HFF-Myc (cell line): ENCODE measurements around the gene C3orf20.
"Not testable (repeated sequence)": the region's sequence is repeated elsewhere in the genome, so short reads cannot be mapped to it uniquely, and the experiment has no call there.

Experiments used
- DNase-seq: peaks from one replicate; pipeline ENCODE4 v3.0.0-alpha.2; 2011; ENCODE audit warnings: low read depth; ENCODE audit errors: extremely low read depth
- H3K4me3 ChIP-seq: replicated peaks from 2 replicates; pipeline ENCODE4 v1.5.1; 2011; ENCODE audit warnings: low read depth, mild to moderate bottlenecking, control low read depth, low read length
- TF ChIP-seq, protein P1 (sequence below): IDR thresholded peaks from 2 replicates; pipeline ENCODE4 v1.5.1; 2012; ENCODE audit warnings: mild to moderate bottlenecking, low read depth, low read length, control low read depth; ENCODE audit errors: missing control alignments

Gene C3orf20

DNA sequence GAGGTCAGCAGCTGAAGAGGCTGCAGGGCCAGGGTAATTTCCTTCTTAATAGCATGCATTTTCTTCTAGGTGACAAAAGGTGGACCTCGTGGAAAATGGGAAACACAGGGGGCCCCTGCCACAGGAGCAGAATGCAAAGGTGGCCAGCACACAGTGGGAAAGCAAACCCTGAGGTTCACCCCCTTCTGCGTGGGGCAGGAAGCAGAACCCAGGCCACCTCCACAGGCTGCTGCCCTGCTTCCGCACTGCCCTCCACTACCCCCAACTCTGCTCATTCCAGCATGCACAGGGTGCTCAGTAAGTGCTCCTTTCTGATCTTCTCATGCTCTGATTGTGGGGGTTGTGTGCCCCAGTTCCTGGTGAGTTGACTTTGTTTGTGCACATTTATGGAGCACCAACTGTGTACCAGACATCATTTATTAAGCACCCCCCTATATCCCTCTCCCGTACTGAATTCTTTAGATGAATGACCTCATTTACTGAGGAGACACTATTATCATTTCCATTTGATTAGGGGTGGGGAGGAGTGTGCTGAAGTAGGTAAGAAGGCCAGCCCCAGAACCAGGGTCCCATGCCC is 131.1 kb downstream of the C3orf20 start:
- no peak for DNase-seq
- no peak overlapping the region for H3K4me3 ChIP-seq
- TF ChIP-seq, protein P1, sequence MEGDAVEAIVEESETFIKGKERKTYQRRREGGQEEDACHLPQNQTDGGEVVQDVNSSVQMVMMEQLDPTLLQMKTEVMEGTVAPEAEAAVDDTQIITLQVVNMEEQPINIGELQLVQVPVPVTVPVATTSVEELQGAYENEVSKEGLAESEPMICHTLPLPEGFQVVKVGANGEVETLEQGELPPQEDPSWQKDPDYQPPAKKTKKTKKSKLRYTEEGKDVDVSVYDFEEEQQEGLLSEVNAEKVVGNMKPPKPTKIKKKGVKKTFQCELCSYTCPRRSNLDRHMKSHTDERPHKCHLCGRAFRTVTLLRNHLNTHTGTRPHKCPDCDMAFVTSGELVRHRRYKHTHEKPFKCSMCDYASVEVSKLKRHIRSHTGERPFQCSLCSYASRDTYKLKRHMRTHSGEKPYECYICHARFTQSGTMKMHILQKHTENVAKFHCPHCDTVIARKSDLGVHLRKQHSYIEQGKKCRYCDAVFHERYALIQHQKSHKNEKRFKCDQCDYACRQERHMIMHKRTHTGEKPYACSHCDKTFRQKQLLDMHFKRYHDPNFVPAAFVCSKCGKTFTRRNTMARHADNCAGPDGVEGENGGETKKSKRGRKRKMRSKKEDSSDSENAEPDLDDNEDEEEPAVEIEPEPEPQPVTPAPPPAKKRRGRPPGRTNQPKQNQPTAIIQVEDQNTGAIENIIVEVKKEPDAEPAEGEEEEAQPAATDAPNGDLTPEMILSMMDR: no peak

DNA sequence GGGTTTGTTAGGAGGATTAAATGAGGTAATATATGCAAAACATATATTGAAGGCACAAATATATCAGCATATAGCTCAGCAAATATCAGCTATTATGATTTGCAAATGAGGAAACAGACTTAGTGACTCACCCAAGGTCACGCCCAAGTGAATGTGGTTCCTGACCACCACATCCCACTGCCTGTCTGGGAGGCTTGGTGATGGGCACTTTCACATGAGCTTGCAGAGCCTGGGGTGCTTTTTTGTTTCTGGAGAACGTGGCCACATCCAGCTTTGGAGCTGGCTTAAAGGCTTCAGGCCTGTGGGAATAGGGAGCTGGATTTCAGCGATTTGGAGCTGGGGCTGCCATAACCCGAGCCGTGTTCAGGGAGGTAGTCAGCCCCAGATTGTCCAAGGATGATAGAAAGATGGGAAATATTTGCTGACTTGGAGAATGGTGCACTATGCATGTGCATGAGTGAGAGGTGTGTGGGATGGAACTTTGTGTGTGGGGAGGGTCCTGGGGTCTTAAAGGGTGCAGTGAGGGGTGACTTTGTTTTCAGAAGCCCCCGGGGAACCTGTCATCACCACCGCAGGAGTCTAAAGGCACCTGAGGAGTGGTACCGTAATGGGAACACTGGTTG is 131.8 kb downstream of the C3orf20 start:
- TF ChIP-seq, protein P1: no peak
- no peak for DNase-seq

DNA sequence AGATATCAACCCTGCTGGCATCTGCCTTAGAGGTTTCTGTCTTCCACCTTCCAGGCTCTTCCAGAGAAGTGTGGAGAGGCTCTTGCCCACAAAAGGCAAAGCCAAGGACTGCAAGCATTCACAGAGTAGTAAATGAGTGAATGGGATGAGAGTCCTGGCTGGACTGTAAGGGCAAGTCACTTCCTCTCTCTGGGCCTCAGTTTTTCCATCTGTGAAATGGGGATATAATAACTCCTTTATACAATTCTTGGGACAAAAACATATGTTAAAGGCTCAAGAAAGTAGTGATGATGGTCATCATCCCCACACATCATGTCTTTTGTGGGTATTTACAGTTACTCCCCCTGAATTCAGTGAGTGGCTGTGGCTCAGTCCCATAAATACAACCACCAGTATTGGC is 133.1 kb downstream of the C3orf20 start:
- TF ChIP-seq, protein P1: no peak
- no peak overlapping the region for H3K4me3 ChIP-seq
- DNase-seq: no peak

More for the DNA sequence above, 131.8 kb downstream of the C3orf20 start:
- no peak overlapping the region for H3K4me3 ChIP-seq

DNA sequence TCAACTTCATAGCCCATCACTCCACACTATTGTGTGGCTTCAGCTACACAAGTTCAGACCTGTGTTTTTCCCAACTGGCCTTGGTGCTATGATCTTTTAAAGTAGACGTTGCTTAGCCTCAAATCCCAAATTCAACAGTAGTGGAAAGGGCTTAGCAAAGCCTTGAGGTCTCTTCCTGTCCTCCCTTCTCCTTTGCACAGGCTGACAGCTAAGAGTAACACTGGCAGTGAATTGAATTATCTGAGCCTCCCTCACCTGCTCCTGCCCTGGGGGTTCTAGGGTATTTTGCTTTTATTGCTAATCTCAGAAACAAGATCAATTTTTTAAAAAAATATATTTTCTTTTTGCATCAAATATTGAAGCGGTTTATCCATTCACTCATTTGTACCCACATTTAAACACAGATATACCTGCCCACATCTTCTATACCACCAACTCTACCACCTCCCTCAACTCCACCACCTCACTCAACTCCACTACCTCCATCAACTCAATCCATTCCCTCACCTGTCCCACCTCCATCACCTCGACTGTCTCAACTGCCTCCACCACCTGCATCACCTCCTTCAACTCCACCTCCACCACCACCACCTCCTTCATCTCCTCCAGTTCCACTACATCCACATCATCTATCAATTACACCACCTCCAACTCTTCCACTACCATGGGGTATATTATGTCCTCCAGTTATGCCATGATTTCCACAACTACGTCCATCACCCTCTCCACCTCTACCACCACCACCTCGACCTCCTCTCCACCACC is 133.7 kb downstream of the C3orf20 start:
- H3K4me3 ChIP-seq: no peak overlapping the region
- no peak for DNase-seq
- TF ChIP-seq, protein P1: no peak

DNA sequence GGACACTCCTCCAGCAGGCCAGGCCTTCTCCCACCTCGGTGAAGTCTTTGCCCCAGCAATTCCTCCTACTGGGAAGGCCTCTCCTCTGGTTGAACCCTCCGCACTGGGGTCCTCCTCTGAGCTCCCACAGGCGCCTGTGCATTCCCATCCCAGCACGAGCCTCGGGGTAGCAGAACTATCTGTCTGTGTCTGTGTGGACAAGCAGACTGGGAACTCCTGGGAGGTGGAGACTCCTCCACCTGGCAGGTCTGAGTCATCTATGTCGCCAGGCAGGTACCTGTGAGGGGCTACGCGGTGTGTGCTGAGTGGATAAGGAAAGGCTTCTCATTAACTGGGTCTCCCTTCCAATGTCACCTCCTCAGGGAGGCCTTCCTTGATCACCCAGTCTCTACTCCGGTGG is 134.7 kb downstream of the C3orf20 start:
- not testable (repeated sequence) for DNase-seq, H3K4me3 ChIP-seq

DNA sequence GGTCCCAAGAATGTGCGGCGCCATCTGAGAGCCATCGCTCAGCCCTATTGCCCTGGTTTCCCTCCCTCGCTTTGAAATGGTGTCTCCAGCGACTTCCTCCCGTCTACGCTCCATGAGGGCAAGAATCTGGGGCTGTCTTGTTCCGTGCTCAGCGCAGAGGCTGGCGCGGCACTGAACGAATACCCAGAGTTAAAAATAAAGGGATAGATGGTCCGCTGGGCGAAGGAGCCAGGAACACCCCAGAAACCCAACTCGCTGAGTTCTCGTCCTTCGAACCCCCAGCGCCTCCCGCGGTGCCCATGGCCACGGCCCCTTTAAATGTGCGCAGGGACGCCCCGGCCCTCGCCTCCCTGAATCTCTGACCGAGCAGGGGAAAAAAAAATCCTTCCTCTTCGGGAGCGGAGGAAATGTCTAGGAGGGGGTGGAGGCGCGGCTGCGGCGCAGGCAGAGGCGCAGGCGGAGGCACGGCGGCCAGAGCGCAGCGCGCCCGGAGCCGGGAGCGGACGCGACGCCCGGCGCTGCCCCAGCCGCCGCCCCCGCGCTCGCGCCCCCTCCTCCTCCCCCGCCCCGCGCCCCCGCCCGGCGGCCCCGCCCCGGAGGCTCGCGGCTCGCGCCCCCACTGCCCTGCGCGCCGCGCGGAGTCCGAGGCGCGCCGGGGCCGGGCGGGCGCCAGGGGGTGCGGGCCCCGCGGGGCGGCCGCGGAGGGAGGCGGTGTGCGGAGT is 135.3 kb downstream of the C3orf20 start:
- DNase-seq: no peak

More for the DNA sequence above, 135.3 kb downstream of the C3orf20 start:
- TF ChIP-seq, protein P1: no peak
- no peak overlapping the region for H3K4me3 ChIP-seq
